ENCODE data around the gene EPB41L3. TPM values are rescaled to one million over a fixed set of nuclear protein-coding genes. Genes with fewer than 3 reads are reported as not detected.
A peak's percentile ranks its signal among the peaks of the same experiment; 100 is the strongest.

EPB41L3 gene
- total RNA-seq, 2 experiments from 2014 or later: 7.2 to 8.7 TPM

DNA sequence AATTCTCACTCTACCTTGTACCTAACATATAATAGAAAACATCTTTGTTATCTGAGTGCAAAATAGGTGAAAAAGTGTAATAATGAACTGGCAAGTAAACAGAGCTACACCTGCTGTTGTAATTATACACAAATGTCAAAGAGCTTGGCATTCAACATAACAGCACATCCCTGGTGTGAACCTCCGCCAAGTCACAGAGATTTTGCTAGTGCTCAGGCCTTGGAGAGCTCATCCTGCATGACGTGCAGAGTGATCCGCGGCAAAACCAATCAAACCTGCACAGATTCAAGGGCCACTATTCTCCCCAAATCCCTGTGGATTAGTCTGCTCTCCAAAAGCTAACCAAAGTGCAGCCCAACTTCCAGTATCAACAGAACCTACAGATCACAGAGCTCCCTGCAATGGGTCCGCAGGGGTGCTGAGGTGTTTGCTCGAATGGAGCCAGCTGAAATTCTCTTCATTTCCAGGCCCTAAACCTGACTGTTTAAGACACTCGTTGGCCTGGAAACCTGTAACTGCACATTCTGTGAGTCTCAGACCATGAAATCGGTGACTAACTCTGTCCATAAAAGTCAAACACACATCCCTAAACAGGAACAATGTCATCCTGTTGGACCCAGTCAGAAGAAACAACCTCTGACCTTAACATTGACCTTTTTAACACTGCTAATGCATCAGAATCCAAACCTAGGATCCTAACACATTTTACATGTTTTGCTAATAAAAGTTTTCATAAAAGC is 111.8 kb downstream of the EPB41L3 start:
- no peak overlapping the region for H3K27ac Mint-ChIP-seq
- CTCF ChIA-PET: no interaction called here
- H3K4me3 Mint-ChIP-seq: no peak overlapping the region
- H3K27me3 Mint-ChIP-seq (ENCODE audit: low read depth): peaks cover 1% of the 10 kb centered on the region
- DNase-seq: no peak
- H3K4me1 Mint-ChIP-seq (ENCODE audit: low read depth): no peaks in the 10 kb centered on the region
- no peaks in the 10 kb centered on the region for H3K9me3 Mint-ChIP-seq
- H3K36me3 Mint-ChIP-seq (ENCODE audit: low read depth): no peaks in the 10 kb centered on the region
- intact Hi-C loops (cut with micrococcal nuclease): no loop called here

DNA sequence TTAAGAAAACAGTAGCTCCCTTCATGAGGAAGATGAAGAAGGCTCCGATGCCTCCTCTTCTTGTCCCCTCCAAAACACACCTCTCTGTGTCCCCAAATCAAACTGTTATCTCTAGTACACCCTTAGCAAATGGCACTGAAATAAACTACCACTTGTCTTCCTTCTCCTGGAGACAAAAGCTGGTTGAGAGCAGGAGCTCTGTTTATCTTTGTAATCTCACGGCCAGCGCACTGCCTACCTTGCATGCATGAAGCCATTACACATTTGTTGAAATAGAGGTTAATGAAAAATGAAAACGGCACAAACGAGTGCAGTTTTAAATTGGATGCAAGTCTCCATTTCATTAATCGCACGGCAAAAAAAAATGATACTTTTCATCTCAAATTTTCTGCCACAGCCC is 113.7 kb downstream of the EPB41L3 start:
- DNase-seq: no peak
- H3K9me3 Mint-ChIP-seq: no peaks in the 10 kb centered on the region
- no peaks in the 10 kb centered on the region for H3K36me3 Mint-ChIP-seq (ENCODE audit: low read depth)
- intact Hi-C loops (cut with micrococcal nuclease): no loop called here
- CTCF ChIA-PET: interaction anchor here (0.6 kb wide), 1 partner anchor 194 kb away, joined by 3 read pairs; no protein-coding TSS in a partner anchor
- H3K4me3 Mint-ChIP-seq: no peak overlapping the region
- H3K27me3 Mint-ChIP-seq (ENCODE audit: low read depth): peaks cover 1% of the 10 kb centered on the region
- H3K4me1 Mint-ChIP-seq (ENCODE audit: low read depth): no peaks in the 10 kb centered on the region
- H3K27ac Mint-ChIP-seq: no peak overlapping the region

- Mint-ChIP-seq H3K4me3 (no peak overlapping the region), H3K9me3 (no peaks in the 10 kb centered on the region), H3K4me1 (ENCODE audit: low read depth) (no peaks in the 10 kb centered on the region), H3K27ac (no peak overlapping the region), H3K27me3 (ENCODE audit: low read depth) (peaks cover 1% of the 10 kb centered on the region), H3K36me3 (ENCODE audit: low read depth) (no peaks in the 10 kb centered on the region)
- no peak for DNase-seq
- CTCF ChIA-PET: interaction anchor here (0.5 to 0.6 kb wide), 2 partner anchors 193 to 229 kb away, joined by 3 read pairs; no protein-coding TSS in a partner anchor
- intact Hi-C loops (cut with micrococcal nuclease): loop anchor here (5.0 to 10.0 kb wide), 2 partner anchors 325 to 357 kb away; no protein-coding TSS in a partner anchor
These were observed 114.1 kb downstream of the EPB41L3 start for GRCh38 chr18:5429681-5430080.

DNA sequence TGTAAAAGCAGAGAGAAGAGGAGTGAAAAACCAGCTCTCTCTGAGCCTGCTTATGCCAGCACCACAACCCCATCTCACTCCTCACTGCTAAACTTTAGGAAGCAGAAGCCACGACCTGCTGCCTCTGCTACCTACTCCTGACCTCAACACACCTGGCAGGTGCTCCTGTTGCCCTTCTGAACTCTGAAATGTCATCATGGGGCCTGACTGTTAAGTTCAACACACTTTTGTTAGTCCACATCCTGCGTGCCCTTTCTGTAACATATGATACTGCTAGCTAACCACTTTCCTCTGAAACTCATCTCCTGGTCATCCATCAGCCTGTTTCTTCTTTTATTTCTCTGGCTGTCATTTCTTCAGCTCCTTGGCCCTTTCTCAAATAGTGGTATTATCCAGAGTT is 118.1 kb downstream of the EPB41L3 start:
- CTCF ChIA-PET: no interaction called here
- no peak for DNase-seq
- intact Hi-C loops (cut with micrococcal nuclease): loop anchor here (1.0 to 10.0 kb wide), 3 partner anchors 121 to 353 kb away; no protein-coding TSS in a partner anchor

DNA sequence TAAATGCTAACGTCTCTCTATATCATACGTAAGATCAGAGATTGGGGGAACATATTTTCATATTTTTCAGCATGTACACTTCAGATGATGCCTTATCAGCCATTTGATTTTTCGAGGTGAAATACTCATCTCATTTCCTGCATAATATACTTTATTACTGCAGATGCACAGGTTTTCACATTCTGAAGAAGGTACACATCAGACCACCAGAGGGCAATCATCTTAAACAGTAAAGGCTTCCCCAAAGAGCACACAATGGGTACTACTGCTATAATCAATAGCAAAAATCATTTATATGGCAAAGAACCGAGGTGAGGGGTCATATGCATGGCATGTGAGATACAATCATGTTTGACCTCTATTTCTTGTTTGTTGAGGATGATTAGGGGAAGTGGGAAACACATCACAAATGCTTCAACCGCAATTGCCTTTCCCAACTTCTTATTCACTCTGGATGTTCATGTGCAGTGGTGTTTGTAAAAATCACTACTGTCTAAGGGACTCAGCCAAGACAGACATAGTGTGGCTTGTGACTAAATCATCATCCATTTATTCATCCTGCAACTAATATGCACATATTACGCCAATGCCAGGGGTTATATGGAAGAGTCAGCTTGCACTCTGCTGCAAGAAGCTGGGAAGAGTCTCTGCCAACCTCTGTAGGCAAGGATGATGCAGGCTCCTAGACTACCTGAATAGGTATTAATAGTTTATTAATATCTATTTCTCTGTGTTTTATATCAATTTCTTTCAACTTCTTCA is 118.7 kb downstream of the EPB41L3 start:
- intact Hi-C loops (cut with micrococcal nuclease): loop anchor here (1.0 to 10.0 kb wide), 3 partner anchors 121 to 353 kb away; no protein-coding TSS in a partner anchor
- H3K27me3 Mint-ChIP-seq (ENCODE audit: low read depth): peaks cover 5% of the 10 kb centered on the region
- H3K9me3 Mint-ChIP-seq: no peaks in the 10 kb centered on the region
- no peak overlapping the region for H3K27ac Mint-ChIP-seq
- no peaks in the 10 kb centered on the region for H3K4me1 Mint-ChIP-seq (ENCODE audit: low read depth)
- no peak overlapping the region for H3K4me3 Mint-ChIP-seq
- H3K36me3 Mint-ChIP-seq (ENCODE audit: low read depth): no peaks in the 10 kb centered on the region
- CTCF ChIA-PET: no interaction called here
- DNase-seq: peak; percentile 22

More for the DNA sequence above, 118.1 kb downstream of the EPB41L3 start:
- Mint-ChIP-seq H3K27me3 (ENCODE audit: low read depth) (peaks cover 5% of the 10 kb centered on the region), H3K36me3 (ENCODE audit: low read depth) (no peaks in the 10 kb centered on the region), H3K4me1 (ENCODE audit: low read depth) (no peaks in the 10 kb centered on the region), H3K9me3 (no peaks in the 10 kb centered on the region), H3K4me3 (no peak overlapping the region), H3K27ac (no peak overlapping the region)

DNA sequence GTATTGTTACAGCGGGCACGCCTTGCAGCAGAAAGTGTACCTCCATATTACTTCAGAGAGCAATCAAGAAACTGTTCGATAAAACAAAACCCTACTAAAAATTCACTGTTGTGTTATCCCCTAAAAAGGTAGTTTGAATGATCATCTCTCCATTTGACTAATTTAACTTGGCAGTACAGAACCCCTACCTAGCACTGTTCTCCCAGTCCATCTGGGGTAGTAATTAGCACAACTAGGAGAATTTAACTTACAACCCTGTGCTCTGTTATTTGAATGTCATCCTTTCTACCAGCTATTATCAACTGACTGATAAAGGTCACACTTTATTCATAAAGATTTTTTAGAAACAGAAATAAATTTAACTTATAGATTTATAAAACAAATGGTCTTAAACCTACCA is 121.2 kb downstream of the EPB41L3 start:
- Mint-ChIP-seq H3K36me3 (ENCODE audit: low read depth) (peaks cover 2% of the 10 kb centered on the region), H3K4me1 (ENCODE audit: low read depth) (no peaks in the 10 kb centered on the region), H3K9me3 (no peaks in the 10 kb centered on the region), H3K27me3 (ENCODE audit: low read depth) (peaks cover 5% of the 10 kb centered on the region), H3K27ac (no peak overlapping the region), H3K4me3 (no peak overlapping the region)
- DNase-seq: no peak
- CTCF ChIA-PET: interaction anchor here (1.2 kb wide), 1 partner anchor 12 kb away, joined by 3 read pairs; no protein-coding TSS in a partner anchor
- intact Hi-C loops (cut with micrococcal nuclease): loop anchor here (10.0 kb wide), 1 partner anchor 318 kb away; no protein-coding TSS in a partner anchor

DNA sequence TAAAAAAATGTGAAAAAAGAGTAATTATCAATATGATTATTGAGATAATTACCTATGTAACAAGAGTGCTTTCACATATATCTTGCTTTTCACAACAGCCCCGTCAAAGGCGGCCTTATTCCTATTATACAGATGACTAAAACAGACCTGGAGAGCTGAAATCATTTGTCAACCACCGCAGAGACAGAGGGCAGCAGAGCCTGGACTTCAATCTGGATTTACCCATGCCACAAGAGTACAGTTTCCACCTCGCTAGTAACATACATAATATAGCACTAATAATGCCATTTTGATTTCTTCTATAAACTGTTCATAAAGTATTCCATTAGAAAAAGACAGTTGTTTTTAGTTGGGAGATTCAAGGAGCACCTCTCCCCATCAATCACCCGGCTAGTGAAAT is 121.8 kb downstream of the EPB41L3 start:
- H3K9me3 Mint-ChIP-seq: no peaks in the 10 kb centered on the region
- H3K36me3 Mint-ChIP-seq (ENCODE audit: low read depth): peaks cover 2% of the 10 kb centered on the region
- CTCF ChIA-PET: no interaction called here
- peaks cover 5% of the 10 kb centered on the region for H3K27me3 Mint-ChIP-seq (ENCODE audit: low read depth)
- intact Hi-C loops (cut with micrococcal nuclease): loop anchor here (10.0 kb wide), 1 partner anchor 317 kb away; no protein-coding TSS in a partner anchor
- no peak overlapping the region for H3K4me3 Mint-ChIP-seq
- H3K4me1 Mint-ChIP-seq (ENCODE audit: low read depth): no peaks in the 10 kb centered on the region
- no peak for DNase-seq
- no peak overlapping the region for H3K27ac Mint-ChIP-seq

DNA sequence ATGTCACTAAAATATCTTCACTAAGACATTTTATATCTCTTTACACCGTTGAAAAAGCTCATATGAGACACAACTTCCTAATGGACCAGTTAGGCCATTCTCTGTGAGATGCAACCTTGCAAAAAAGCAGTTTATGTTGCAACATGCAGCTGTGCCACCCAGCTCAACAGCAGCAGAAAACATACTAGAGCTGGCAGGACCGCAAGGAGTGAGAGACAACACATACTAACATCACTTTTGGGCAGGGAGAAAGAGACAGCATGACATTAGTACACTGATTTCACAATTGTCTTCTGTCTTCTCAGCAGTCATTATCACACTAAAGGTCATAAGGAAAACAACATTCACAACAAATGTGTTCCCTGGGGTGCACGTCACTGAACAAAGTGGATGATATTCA is 122.9 kb downstream of the EPB41L3 start:
- CTCF ChIA-PET: no interaction called here
- Mint-ChIP-seq H3K4me1 (ENCODE audit: low read depth) (no peaks in the 10 kb centered on the region), H3K4me3 (no peak overlapping the region), H3K9me3 (no peaks in the 10 kb centered on the region), H3K27ac (no peak overlapping the region), H3K36me3 (ENCODE audit: low read depth) (peaks cover 2% of the 10 kb centered on the region), H3K27me3 (ENCODE audit: low read depth) (peaks cover 7% of the 10 kb centered on the region)
- no peak for DNase-seq
- intact Hi-C loops (cut with micrococcal nuclease): loop anchor here (10.0 kb wide), 1 partner anchor 316 kb away; no protein-coding TSS in a partner anchor

- no peak for DNase-seq
- intact Hi-C loops (cut with micrococcal nuclease): no loop called here
- Mint-ChIP-seq H3K4me3 (no peak overlapping the region), H3K27ac (no peak overlapping the region), H3K27me3 (ENCODE audit: low read depth) (peaks cover 7% of the 10 kb centered on the region), H3K4me1 (ENCODE audit: low read depth) (no peaks in the 10 kb centered on the region), H3K36me3 (ENCODE audit: low read depth) (peaks cover 2% of the 10 kb centered on the region), H3K9me3 (no peaks in the 10 kb centered on the region)
- CTCF ChIA-PET: no interaction called here
These were observed 124.2 kb downstream of the EPB41L3 start for GRCh38 chr18:5419601-5420000.

DNA sequence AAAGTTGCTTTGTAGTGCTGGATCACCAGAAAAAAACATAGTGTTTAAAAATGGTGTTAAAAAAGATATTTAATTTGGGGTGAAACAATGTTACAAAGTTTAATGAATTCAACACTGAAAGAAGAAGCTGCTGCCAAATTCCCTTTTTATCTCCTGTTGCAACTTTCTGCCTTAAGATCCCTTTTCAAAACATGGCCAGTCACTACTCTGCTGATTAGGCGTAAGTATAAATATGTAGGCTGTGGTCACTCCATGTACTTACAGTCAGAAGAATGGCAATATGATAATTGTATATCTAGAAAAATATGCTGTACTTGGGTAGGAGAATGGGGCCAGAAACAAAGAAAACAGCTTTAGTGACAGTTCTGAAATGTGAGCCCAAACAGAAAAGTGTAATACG is 124.8 kb downstream of the EPB41L3 start:
- H3K9me3 Mint-ChIP-seq: no peaks in the 10 kb centered on the region
- intact Hi-C loops (cut with micrococcal nuclease): no loop called here
- no peak overlapping the region for H3K27ac Mint-ChIP-seq
- no peak for DNase-seq
- no peaks in the 10 kb centered on the region for H3K4me1 Mint-ChIP-seq (ENCODE audit: low read depth)
- CTCF ChIA-PET: no interaction called here
- peaks cover 2% of the 10 kb centered on the region for H3K36me3 Mint-ChIP-seq (ENCODE audit: low read depth)
- no peak overlapping the region for H3K4me3 Mint-ChIP-seq
- peaks cover 7% of the 10 kb centered on the region for H3K27me3 Mint-ChIP-seq (ENCODE audit: low read depth)

DNA sequence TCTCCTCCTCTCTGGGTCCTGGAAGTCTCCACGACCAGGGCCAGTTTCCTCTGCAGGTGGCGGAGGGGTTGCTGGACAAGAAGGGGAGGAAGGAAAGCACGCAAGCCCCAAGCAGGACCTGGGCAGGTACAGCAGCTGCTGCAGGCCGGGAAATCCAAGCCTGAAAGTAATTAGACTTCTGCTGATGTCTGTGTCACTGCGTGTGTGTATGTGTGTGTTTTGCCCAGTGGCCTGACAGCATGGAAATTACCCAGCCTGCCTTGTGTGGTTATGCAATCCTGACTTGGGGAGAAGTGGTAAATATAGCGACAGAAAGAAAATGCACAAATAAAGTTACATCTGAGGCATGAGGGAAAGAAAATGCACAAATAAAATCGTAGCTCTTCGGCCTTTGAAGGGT is 126.5 kb downstream of the EPB41L3 start:
- no peaks in the 10 kb centered on the region for H3K4me1 Mint-ChIP-seq (ENCODE audit: low read depth)
- DNase-seq: no peak
- CTCF ChIA-PET: interaction anchor here (0.8 kb wide), 1 partner anchor 10 kb away, joined by 3 read pairs; no protein-coding TSS in a partner anchor
- intact Hi-C loops (cut with micrococcal nuclease): no loop called here
- peaks cover 7% of the 10 kb centered on the region for H3K27me3 Mint-ChIP-seq (ENCODE audit: low read depth)
- no peaks in the 10 kb centered on the region for H3K9me3 Mint-ChIP-seq
- no peak overlapping the region for H3K27ac Mint-ChIP-seq
- no peak overlapping the region for H3K4me3 Mint-ChIP-seq
- H3K36me3 Mint-ChIP-seq (ENCODE audit: low read depth): peaks cover 2% of the 10 kb centered on the region

- Mint-ChIP-seq H3K4me3 (no peak overlapping the region), H3K9me3 (no peaks in the 10 kb centered on the region), H3K27me3 (ENCODE audit: low read depth) (peaks cover 7% of the 10 kb centered on the region), H3K27ac (no peak overlapping the region), H3K36me3 (ENCODE audit: low read depth) (peaks cover 2% of the 10 kb centered on the region), H3K4me1 (ENCODE audit: low read depth) (no peaks in the 10 kb centered on the region)
- DNase-seq: no peak
- intact Hi-C loops (cut with micrococcal nuclease): no loop called here
- CTCF ChIA-PET: no interaction called here
These were observed 127.7 kb downstream of the EPB41L3 start for GRCh38 chr18:5416112-5416511.
